ENCODE measurements around the gene FTH1.
A peak's percentile ranks its signal among the peaks of the same experiment; 100 is the strongest.

FTH1 gene

DNA sequence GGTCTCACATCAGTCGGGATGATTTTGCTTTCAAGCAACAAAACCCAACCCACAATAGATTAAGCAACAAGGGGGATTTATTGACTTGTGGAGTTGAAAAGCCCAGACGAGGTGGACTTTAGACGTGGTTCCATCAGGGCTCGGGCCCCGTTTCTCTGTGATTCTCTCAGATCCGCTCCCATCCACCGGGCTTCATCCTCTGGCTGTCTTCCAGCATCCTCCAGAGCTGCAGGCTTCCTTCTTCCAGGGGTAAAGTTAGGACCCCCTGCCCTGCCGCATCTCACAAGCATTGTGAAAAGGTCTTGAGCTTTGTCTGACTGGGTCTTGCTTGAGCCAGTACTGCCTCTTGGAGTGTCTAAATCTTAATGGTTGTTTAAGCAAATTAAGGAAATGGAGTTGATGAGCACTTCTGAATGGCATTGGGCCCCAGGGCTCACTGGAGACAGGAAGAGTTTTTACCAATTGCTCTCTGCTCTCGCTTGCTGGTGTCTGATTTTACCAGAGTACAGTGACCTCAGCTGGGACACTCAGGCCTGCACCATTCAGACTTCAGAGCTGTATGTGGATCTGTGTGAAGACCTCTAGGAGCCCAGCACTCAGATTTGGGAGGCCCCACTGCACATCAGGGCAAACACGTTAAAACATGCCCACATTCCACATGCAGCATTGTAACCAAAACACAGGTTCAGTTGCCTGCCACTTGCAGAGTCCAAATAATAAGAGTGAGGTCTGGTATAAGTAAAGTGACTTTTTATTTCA, 13.5 kb upstream of the FTH1 start:
- FAIRE-seq (no peak), DNase-seq (ENCODE audit: insufficient read length, low spot score) (no peak)

DNA sequence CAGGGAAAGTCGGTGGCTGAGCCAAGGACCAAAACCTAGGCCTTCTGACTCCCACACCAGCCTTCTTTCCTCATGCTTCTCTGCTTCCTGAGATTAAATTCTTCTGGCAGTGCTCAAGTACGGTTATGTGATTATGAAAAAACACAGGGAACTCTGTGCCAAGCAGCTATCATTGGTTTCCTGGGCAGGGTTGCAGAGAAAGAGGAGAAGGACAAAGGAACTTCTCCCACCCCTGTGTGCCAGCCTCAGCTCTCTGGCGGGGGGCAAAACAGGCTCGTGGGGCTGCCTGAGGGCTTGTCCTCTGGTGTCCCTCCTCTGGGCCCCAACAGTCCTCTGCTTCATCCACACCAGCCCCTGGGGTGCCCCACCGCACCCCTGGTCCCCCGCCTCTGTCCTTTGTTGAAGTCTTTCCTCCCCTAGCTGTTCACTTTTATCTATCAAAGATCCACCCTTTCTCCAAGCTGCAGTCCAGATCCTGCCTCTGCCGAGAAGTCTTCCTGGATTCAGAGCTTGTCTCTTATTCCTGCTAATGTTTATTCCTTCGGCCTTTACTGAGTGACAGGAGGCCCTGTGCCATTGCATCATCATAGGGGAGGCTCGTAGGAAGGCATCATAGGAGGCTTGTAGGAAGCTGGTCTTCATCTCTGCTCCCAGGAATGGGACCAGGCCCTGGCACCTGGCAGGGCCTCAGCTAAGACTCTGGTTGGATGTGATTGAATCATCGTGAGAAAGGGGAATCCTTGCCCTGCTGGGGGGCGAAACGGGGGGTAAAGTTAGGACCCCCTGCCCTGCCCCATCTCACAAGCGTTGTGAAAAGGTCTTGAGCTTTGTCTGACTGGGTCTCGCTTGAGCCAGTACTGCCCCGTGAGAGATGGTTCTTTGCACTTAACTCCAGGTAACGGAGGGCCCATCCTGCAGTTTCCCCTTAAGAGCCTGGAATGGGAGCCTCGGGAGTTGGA, 11.5 kb upstream of the FTH1 start:
- DNase-seq (ENCODE audit: insufficient read length, low spot score) (no peak), FAIRE-seq (no peak)

- DNase-seq (ENCODE audit: insufficient read length, low spot score) (no peak), FAIRE-seq (no peak)
Measured at GRCh38 chr11:61976813-61977475, 9.5 kb upstream of the FTH1 start.

- no peak for FAIRE-seq
- DNase-seq (ENCODE audit: insufficient read length, low spot score): no peak
Measured at GRCh38 chr11:61976420-61976800, 9.0 kb upstream of the FTH1 start.

GRCh38 chr11:61975638-61976419, 8.4 kb upstream of the FTH1 start:
- DNase-seq (ENCODE audit: insufficient read length, low spot score) (no peak), FAIRE-seq (no peak)

GRCh38 chr11:61974766-61975631, 7.6 kb upstream of the FTH1 start:
- no peak for DNase-seq (ENCODE audit: insufficient read length, low spot score)

DNA sequence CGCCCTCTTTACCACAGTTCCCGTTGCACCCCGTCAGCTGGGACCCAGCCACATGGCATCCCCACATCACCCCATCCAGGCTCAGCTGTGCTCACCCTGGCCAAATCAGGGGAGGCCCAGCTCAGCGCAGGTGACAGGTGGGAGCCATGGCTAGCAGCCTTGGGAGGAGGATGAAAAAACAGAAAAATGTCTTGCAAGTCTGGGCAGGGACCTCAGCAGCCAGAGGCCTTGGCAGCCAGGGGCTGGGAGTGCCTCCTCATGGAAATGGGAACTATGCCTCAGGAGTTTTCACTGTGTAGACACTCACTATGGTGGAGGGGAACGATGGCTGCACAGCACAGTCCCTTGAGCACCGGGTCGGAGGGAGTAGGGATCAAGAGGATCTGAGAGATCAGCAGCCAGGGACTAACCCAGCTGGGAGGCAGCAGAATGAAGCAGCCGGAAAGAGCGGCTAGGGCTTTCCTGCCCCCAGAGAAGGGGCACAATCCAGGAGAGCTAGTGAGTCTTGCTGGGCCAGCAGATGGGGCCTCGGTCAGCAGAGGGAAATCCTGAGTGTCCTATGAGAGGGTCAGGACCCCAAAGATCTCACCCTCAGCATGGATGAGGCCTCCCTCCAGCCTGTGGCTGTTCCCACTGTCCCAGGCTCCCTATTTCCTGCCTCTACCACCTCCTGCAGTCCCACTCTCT, 6.2 kb upstream of the FTH1 start:
- no peak for DNase-seq (ENCODE audit: insufficient read length, low spot score)
- no peak for FAIRE-seq

More at GRCh38 chr11:61974766-61975631, 7.6 kb upstream of the FTH1 start:
- no peak for FAIRE-seq

DNA sequence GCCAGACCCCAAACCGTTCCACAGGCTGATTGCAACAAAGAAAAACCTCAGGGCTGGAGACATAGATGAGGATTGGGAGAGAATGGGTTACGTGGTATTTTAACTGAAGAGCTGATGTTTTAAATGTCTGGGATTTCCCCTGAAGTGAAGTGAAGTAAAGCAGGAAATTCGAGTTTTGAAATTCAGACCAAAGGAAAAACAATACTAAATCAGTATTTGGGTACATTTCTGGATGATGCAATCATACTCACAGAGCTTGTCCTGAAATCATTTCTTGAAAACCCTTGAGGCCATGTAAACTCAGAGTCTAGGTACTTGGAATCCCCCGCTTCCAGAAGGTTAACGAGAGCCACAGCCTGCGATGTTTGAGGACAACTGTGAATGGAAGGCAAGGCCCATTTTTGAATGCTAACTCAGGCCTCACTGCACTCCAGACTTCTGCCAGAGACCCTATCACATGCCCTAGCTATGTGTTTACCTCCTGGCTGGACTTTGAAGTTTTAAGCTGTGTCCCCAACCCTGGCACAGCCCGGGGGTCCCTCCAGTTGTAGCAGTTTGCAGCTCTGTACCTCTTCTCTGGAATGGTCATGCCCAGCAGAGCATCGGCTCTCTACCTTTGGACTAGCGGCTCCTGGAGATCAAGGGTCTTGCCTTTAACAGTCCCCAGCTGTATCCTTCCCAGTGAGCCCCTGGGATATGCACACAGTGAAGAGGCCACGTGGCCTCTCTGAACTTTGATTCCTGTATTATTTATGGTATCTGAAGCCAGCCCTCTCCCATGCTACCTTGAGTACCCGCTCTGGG, 5.4 kb upstream of the FTH1 start:
- no peak for DNase-seq (ENCODE audit: insufficient read length, low spot score)
- no peak for FAIRE-seq

DNA sequence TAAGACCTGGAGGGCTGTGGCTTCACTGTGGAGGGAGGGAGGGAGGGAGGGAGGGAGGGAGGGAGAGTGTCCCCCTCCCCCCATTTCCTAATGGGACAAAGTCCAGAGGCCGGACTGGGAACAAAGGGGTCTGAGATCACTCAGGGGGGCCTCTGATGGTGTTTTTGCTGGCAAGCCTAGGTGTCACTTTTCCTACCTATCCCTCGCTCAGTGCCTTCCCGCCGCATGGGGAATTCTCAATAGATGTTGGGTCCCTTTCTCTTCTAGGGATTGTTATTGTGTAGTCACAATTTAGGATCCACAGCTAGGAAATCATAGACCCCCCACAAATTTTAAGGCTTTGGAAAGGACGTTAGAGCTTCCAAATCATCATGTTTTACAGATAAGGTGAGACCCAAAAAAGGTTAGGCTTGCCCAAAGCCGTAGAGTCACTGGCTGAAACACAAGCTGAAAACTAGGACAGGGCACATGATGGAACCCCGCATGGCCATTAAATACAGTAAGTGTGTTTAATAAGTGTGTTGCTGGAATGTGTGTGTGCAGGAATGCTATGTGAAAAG, 4.8 kb upstream of the FTH1 start:
- FAIRE-seq: no peak
- no peak for DNase-seq (ENCODE audit: insufficient read length, low spot score)

GRCh38 chr11:61971248-61972111, 4.0 kb upstream of the FTH1 start:
- DNase-seq (ENCODE audit: insufficient read length, low spot score) (no peak), FAIRE-seq (peak; percentile 42)

DNA sequence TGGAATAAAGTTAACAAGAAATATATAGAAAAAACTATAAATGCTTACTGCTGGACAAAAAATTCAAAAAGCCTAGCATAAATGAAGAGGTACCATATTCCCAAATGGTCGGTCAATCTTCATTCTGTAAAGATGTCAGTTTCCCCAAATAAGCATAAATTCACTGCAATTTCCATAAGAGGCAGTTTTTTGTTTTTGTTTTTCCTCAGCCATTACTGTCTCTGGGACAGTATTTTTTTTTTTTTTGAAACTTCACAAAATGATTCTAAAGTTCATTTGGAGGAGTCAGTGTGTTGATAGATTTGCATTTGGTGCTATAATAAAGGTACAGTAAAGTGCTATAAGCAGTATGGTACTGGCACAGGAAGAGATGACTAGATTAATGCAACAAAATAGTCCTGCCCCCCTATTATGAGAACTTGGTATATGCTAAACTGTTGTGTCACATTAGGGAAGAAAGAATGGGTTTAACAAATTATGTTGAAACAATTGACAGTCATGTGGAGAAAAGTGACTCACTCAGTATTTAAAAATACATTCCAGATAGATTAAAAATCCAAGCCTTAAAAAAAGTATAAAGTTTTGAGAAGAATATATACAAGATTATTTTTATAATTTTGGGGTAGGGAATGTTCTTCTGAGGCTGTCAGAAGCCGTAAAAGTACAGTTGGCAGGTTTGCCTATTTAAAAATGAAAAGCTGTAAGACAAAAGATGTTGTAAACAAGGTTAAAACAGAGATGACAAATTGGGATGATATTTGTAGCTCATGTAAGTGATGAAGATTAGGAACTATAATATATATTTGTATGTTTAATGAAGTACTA, 2.6 kb upstream of the FTH1 start:
- no peak for DNase-seq (ENCODE audit: insufficient read length, low spot score)
- no peak for FAIRE-seq

DNA sequence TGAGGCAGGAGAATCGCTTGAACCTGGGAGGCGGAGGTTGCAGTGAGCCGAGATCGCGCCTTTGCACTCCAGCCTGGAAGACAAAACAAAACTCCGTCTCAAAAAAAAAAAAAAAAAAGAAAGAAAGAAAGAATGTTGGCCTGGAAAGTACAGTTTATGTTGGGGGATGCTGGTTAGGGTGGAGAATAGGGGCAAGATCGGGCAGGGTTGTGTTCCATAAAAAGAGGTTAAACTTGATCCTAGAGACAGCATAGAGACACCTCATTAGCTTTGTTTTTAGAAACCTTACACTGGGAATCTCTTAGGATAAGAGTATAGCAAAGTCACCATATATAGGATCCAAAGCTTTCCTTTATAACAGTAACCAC, 1.9 kb upstream of the FTH1 start:
- no peak for DNase-seq (ENCODE audit: insufficient read length, low spot score)
- FAIRE-seq: no peak

- no peak for DNase-seq (ENCODE audit: insufficient read length, low spot score)
- FAIRE-seq: no peak
Measured at GRCh38 chr11:61968758-61969390, 1.4 kb upstream of the FTH1 start.

- FAIRE-seq (peak; percentile 59), DNase-seq (ENCODE audit: insufficient read length, low spot score) (no peak)
Measured at GRCh38 chr11:61967924-61968757, 707 bp upstream of the FTH1 start.

DNA sequence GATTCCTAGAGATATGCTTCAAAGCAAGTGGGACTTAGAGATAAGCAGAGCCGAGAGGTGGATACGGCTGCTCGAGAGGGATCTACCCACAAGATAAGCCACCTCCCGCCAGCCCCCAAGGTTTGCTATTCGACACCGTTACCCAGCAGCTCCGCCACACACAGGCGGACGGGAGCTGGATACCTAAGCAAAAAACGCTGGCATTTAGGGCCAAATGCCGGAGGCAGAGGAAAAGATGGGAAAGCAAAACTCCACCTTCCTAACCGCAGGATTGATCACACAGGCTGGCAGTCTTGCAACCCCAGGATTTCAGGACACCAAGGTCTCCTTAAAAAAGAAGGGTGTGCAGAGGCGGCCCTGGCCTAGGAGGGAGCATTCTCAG, 709 bp downstream of the FTH1 start:
- FAIRE-seq: no peak
- no peak for DNase-seq (ENCODE audit: insufficient read length, low spot score)

All from GM19239 (cell line).